HUES6 (cell line): ENCODE data around the gene GCSAML.

ENCODE experiments used
- H3K27ac ChIP-seq: 2 replicates; pipeline ENCODE4 v1.7.0; 2013; ENCODE audit warnings: low read depth, mild to moderate bottlenecking, low read length, inconsistent platforms
- H3K27me3 ChIP-seq: 2 replicates; pipeline ENCODE4 v1.6.1; 2013; ENCODE audit warnings: low read length; ENCODE audit not compliant: control insufficient read depth, insufficient read depth
- H3K36me3 ChIP-seq: 2 replicates; pipeline ENCODE4 v1.6.1; 2013; ENCODE audit warnings: low read length; ENCODE audit not compliant: control insufficient read depth, insufficient read depth
- H3K4me1 ChIP-seq: 2 replicates; pipeline ENCODE4 v1.6.1; 2013; ENCODE audit warnings: low read length; ENCODE audit not compliant: control insufficient read depth, insufficient read depth
- H3K4me3 ChIP-seq: 2 replicates; pipeline ENCODE4 v1.5.1; 2013; ENCODE audit warnings: low read depth, low read length
- H3K9ac ChIP-seq: one replicate; pipeline ENCODE4 v1.6.1; 2013; ENCODE audit warnings: mild to moderate bottlenecking, low read length
- H3K9me3 ChIP-seq: 2 replicates; pipeline ENCODE4 v1.6.1; 2013; ENCODE audit warnings: low read depth, low read length; ENCODE audit not compliant: control insufficient read depth, insufficient read depth

GCSAML gene

DNA sequence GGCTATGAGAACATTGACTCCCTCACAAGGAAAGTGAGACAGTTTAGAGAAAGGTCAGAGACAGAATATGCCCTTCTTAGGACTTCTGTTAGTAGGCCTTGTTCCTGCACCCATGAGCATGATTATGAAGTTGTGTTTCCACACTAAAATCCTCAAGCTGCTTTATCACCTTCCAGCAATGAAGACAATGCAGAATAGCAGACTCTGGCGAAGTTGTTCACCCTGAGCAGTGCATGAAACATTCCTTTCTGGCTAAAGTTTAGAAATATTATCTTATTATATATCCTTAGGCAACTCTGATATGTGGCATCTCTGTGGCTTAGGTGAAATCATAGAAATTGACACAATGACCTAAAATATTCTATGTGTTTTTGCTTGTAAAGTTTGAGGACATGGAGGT is 25.3 kb downstream of the GCSAML start:
- Histone ChIP-seq H3K36me3 (no peaks in the 10 kb centered on the region), H3K9ac (no peak overlapping the region), H3K4me1 (peaks cover 5% of the 10 kb centered on the region; the same call in 1 of the 2 replicates), H3K9me3 (no peaks in the 10 kb centered on the region), H3K27ac (no peak overlapping the region), H3K27me3 (no peaks in the 10 kb centered on the region), H3K4me3 (no peak overlapping the region)

DNA sequence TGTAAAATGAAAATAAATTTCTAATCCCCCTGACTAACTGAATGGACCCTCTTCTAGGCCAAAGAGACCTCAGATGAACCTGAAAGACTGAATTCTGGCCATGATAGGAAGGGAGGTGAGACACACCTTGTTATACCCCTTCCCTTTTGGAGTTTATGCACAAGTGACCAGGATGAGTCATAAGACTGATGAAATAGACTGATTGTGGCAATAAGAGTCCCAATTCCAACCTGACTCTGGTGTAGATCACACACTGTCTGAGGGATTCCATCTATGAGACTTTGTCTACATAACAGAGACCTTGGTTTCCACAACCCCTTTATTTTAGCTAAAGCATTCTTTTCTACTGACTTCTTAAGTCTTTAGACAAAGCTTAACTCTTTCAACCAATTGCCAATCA is 25.7 kb downstream of the GCSAML start:
- Histone ChIP-seq H3K27ac (no peak overlapping the region), H3K36me3 (no peaks in the 10 kb centered on the region), H3K27me3 (no peaks in the 10 kb centered on the region), H3K4me3 (no peak overlapping the region), H3K4me1 (peaks cover 5% of the 10 kb centered on the region; the same call in 1 of the 2 replicates), H3K9ac (no peak overlapping the region), H3K9me3 (no peaks in the 10 kb centered on the region)

DNA sequence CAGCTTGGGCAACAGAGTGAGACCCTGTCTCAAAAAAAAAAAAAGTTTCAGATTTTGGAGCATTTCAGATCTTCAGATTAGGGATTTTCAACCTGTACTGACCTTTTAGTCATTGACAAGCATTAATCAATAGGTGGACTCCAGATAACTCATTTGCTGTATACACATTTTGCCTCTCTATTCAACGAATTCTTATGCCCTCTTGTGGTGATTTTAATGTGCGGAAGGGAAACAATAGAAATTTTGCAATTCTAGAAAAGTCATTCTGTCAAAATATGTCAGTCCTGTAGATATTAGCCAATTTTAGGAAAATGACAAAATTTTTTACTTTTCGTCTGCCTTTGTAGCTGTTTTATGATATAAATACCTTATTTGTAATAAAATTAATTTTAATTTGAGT is 27.6 kb downstream of the GCSAML start:
- Histone ChIP-seq H3K27me3 (no peaks in the 10 kb centered on the region), H3K9ac (no peak overlapping the region), H3K4me1 (peaks cover 5% of the 10 kb centered on the region; the same call in 1 of the 2 replicates), H3K27ac (no peak overlapping the region), H3K9me3 (no peaks in the 10 kb centered on the region), H3K36me3 (no peaks in the 10 kb centered on the region), H3K4me3 (no peak overlapping the region)

DNA sequence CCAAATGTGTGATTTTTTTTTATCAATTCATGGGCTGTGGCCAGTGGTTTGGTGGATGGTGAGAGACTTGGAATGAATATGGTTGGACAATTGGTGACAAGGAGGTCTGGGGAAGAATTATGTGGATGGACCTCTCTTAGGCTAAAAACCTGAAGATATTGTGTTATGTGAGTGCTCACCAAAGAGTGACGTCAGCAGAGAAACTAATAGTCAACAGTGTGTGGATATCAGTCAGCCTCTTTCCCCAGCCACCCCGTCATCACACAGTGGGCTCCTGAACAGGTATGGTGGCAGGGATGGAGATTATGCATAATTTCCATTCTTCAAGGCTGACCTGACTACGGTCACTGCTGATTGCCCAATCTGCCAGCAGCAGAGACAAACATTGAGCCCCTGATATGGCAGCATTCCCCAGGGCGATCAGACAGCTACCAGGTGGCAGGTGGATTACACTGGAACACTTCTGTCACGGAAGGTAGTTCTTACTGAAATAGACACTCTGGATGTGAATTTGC is 30.1 kb downstream of the GCSAML start:
- Histone ChIP-seq H3K27ac (no peak overlapping the region), H3K4me1 (no peaks in the 10 kb centered on the region), H3K9ac (no peak overlapping the region), H3K27me3 (no peaks in the 10 kb centered on the region), H3K36me3 (no peaks in the 10 kb centered on the region), H3K4me3 (no peak overlapping the region), H3K9me3 (no peaks in the 10 kb centered on the region)

DNA sequence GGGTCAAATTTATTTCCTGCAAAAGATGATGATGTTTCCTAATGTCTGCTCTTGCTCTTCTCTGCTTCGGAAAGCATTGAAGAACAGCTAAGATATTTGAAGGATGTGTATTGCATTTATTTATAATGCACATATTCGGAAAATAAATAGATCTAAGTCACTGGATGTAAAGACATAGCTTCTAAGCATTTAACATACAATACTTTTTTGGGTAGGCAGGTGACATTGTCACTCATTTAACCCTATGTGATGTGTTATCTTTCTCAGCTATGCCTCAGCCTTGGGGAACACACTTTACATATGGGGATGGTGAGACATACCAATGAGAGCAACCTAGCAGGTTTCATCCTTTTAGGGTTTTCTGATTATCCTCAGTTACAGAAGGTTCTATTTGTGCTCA is 39.1 kb downstream of the GCSAML start, which contains the start of gene OR2G2:
OR2G2 (plus strand) TSS at position 301 of the 400 bp plus-strand sequence; CDS start at position 301, 0 bp downstream.
- Histone ChIP-seq H3K9me3 (no peaks in the 10 kb centered on the region), H3K27ac (no peak within 1 kb of the TSS), H3K9ac (no peak within 1 kb of the TSS), H3K4me3 (no peak within 1 kb of the TSS), H3K4me1 (no peaks in the 10 kb centered on the region), H3K36me3 (no peaks in the 10 kb centered on the region), H3K27me3 (no peaks in the 10 kb centered on the region)

DNA sequence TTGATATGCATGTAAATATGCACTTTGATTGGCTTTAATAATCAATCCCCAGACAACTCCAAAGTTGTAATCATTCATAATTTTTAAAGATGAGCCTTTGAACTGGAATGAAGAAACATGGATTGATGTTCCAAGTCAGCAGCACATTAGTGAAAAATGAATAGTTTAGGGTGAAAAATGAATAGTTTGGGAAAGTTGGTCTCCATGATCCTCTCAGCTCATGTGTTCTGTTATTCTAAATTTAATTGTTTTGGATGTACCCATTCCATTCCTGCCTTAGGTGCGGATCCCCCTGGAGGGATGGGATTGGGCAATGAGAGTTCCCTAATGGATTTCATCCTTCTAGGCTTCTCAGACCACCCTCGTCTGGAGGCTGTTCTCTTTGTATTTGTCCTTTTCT is 56.4 kb downstream of the GCSAML start, which contains the start of gene OR2G3:
OR2G3 (plus strand) TSS at position 301 of the 400 bp plus-strand sequence; CDS start at position 301, 0 bp downstream.
- H3K27me3 ChIP-seq = no peaks in the 10 kb centered on the region
- no peaks in the 10 kb centered on the region for H3K36me3 ChIP-seq
- no peak within 1 kb of the TSS for H3K9ac ChIP-seq
- H3K27ac ChIP-seq = no peak within 1 kb of the TSS
- H3K9me3 ChIP-seq = no peaks in the 10 kb centered on the region
- no peak within 1 kb of the TSS for H3K4me3 ChIP-seq
- H3K4me1 ChIP-seq = no peaks in the 10 kb centered on the region

DNA sequence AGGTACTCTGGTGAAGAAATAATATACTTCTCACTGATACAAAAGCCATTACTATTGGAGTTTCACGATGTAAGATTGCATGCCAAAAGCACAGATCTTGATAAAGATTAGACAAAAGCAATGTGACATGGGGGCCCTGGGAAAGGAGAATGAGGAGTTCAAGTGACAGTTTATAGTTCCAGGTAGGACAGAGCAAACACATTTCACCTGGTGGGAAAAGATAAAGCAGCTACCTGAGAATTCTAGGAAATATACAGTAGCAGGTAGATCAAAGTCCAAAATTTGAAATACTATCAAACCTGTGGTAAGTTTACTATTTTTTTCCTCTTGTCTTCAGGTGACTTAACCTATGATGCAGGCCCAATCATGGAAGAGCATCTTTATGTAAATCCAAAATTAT is 64.5 kb downstream of the GCSAML start:
- H3K9ac ChIP-seq = no peak overlapping the region
- no peak overlapping the region for H3K27ac ChIP-seq
- H3K4me1 ChIP-seq = no peaks in the 10 kb centered on the region
- no peak overlapping the region for H3K4me3 ChIP-seq
- no peaks in the 10 kb centered on the region for H3K36me3 ChIP-seq
- no peaks in the 10 kb centered on the region for H3K9me3 ChIP-seq
- H3K27me3 ChIP-seq = no peaks in the 10 kb centered on the region

DNA sequence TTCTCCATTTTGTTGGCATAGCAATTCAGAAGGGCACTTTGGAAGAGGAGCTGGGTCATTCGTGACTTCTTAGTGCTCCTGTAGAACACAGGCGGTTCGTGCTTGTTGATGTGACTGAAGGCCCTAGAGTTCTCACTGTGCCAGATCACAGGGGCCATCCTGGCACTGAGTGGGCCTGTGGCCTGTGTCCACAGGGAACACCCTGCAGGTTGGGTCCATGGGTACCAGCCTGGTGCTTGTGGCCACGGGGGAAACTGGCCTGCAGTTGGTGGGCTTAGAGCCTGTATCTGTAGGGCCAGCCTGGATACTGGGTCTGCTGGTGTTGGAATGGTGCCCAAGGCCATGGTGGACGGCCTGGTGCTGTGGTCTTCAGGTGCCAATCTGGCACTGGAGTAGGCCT is 65.7 kb downstream of the GCSAML start:
- Histone ChIP-seq H3K27ac (no peak overlapping the region), H3K4me1 (no peaks in the 10 kb centered on the region), H3K4me3 (no peak overlapping the region), H3K9me3 (no peaks in the 10 kb centered on the region), H3K27me3 (no peaks in the 10 kb centered on the region), H3K9ac (no peak overlapping the region), H3K36me3 (no peaks in the 10 kb centered on the region)
